HFFc6 (cell line): Measurements from ENCODE around the gene ELF1. TPM values are rescaled to one million over a fixed set of nuclear protein-coding genes. Genes with fewer than 3 reads are reported as not detected.

Experiments
- DNase-seq: peaks from one replicate; pipeline ENCODE4 v3.0.0-alpha.2; 2018
- H3K27ac Mint-ChIP-seq: 2 replicates; pipeline ENCODE4 v1.8.0; 2020; ENCODE audit warnings: mild to moderate bottlenecking, mixed read lengths
- H3K27me3 Mint-ChIP-seq: 2 replicates; pipeline ENCODE4 v1.8.0; 2021; ENCODE audit warnings: mild to moderate bottlenecking, moderate library complexity, mixed read lengths; ENCODE audit not compliant: insufficient read depth
- H3K36me3 Mint-ChIP-seq: 2 replicates; pipeline ENCODE4 v1.8.0; 2021; ENCODE audit warnings: low read depth, mixed read lengths
- H3K4me1 Mint-ChIP-seq: 2 replicates; pipeline ENCODE4 v1.8.0; 2020; ENCODE audit warnings: low read depth, mixed read lengths
- H3K4me3 Mint-ChIP-seq: 2 replicates; pipeline ENCODE4 v1.8.0; 2020; ENCODE audit warnings: mild to moderate bottlenecking, moderate library complexity, mixed read lengths
- H3K9me3 Mint-ChIP-seq: 2 replicates; pipeline ENCODE4 v1.8.0; 2020; ENCODE audit warnings: mild to moderate bottlenecking, mixed read lengths
- total RNA-seq, 6 experiments: library from RNA; stranded (reverse); fragmentation: NEBNext Ultra II Directional; extraction: Animal tissue kit (Norgen Biotek cat#: 25700); gene quantifications; 2 replicates in 1 of 6; 3 replicates in 5 of 6; pipeline ENCODE4 v1.2.3, GENCODE V29; 2021
- TF ChIP-seq, protein P1 (sequence below): fragments of 200-600 bp; sonication (generic); IDR thresholded peaks from 2 replicates; pipeline ENCODE4 v1.5.0; 2021; ENCODE audit warnings: antibody characterized with exemption, mild to moderate bottlenecking

ELF1 gene
- total RNA-seq, 6 experiments from 2014 or later = 25.5 to 37.7 (median 33.4) TPM

DNA sequence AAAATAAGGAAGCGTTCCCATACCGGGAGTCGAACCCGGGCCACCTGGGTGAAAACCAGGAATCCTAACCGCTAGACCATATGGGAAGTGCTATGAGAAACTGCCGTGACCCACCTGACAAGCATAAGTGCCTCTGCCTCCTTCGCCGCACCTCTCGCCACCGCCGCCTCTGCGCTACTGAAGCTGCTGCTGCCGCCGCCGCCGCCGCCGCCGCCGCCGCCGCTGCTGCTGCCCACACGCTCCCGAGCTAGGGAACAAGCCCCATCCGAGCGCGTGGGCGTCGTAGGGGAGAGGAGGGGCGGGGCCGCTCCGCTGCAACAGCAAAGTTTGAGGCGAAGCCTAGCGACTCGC lies 41.6 kb upstream of the ELF1 start:
- H3K27ac Mint-ChIP-seq = peak overlapping the region; percentile 87
- peak overlapping the region; percentile 89 for H3K4me3 Mint-ChIP-seq
- no peaks in the 10 kb centered on the region for H3K9me3 Mint-ChIP-seq
- H3K27me3 Mint-ChIP-seq = peaks cover 11% of the 10 kb centered on the region
- peaks cover 56% of the 10 kb centered on the region for H3K4me1 Mint-ChIP-seq
- TF ChIP-seq, protein P1, sequence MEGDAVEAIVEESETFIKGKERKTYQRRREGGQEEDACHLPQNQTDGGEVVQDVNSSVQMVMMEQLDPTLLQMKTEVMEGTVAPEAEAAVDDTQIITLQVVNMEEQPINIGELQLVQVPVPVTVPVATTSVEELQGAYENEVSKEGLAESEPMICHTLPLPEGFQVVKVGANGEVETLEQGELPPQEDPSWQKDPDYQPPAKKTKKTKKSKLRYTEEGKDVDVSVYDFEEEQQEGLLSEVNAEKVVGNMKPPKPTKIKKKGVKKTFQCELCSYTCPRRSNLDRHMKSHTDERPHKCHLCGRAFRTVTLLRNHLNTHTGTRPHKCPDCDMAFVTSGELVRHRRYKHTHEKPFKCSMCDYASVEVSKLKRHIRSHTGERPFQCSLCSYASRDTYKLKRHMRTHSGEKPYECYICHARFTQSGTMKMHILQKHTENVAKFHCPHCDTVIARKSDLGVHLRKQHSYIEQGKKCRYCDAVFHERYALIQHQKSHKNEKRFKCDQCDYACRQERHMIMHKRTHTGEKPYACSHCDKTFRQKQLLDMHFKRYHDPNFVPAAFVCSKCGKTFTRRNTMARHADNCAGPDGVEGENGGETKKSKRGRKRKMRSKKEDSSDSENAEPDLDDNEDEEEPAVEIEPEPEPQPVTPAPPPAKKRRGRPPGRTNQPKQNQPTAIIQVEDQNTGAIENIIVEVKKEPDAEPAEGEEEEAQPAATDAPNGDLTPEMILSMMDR = no peak
- H3K36me3 Mint-ChIP-seq = peaks cover 20% of the 10 kb centered on the region
- DNase-seq = peak; percentile 67

DNA sequence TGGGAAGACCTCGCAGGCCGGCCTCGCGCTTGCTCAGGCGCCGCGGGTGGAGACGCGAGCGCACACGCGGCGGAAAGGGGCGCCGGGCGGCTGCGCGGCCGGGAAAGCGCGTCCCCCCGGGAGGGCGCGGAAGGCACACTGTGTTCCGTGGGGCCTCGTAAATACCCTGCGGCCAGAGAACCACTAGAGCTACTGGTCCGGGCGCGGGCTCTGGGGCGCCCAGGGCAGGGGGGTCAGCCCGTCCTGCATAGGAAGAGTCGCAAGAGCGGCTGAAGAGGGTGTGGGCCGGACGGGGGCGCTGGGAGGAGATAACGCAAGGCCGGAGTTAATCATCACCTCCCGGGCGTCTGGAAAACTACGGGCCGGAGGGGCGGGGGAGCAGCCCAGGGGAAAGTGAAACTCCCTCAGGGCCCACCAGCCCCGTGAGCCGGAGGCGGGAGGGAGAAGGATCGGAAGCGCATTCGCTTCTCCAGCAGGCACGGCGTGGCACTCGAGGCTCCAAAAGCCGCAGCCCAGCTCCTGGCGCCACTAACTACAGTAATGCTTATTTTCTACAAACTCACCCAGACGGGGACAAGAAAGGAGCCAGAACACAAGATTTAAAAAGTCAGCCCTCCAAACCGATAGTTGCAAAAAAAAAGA lies 41.1 kb upstream of the ELF1 start:
- TF ChIP-seq, protein P1 = peak; percentile 68
- H3K4me1 Mint-ChIP-seq = peaks cover 55% of the 10 kb centered on the region
- peaks cover 20% of the 10 kb centered on the region for H3K36me3 Mint-ChIP-seq
- H3K27ac Mint-ChIP-seq = peak overlapping the region; percentile 87
- peak; percentile 86 for DNase-seq
- H3K27me3 Mint-ChIP-seq = peaks cover 11% of the 10 kb centered on the region
- no peaks in the 10 kb centered on the region for H3K9me3 Mint-ChIP-seq
- peak overlapping the region; percentile 89 for H3K4me3 Mint-ChIP-seq

DNA sequence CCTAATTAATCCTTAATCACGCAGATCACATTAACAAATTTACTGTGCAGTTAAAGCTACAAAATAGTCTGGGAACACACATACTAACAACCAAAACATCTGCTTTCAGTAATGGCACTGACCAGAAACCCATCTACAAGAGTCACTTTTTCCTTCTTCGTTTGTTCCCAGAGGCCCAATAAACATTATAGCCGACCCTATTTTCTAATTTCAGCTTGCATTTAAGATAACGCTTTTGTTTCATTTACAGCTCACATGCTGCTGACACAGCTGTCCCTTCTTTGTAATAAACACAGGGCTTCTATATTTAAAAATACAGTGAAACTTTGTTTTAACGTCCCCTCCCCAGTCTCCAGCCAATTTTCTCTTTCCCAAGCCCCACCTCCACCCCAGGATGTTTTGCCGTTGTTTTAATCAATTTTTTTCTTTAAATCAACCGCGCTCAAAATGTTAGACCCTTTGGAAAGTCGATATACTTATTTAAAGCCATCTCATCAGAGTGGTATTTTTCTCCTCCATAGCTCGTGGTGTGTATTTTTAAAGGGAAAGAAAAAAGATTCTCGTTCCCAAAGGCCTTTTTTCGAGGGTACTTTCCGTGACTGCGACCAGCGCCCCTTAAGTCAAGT lies 40.5 kb upstream of the ELF1 start:
- Mint-ChIP-seq H3K9me3 (no peaks in the 10 kb centered on the region), H3K27me3 (peaks cover 11% of the 10 kb centered on the region), H3K4me3 (peak overlapping the region; percentile 89), H3K4me1 (peaks cover 55% of the 10 kb centered on the region), H3K27ac (peak overlapping the region; percentile 87), H3K36me3 (peaks cover 20% of the 10 kb centered on the region)
- no peak for DNase-seq
- TF ChIP-seq, protein P1 = no peak

DNA sequence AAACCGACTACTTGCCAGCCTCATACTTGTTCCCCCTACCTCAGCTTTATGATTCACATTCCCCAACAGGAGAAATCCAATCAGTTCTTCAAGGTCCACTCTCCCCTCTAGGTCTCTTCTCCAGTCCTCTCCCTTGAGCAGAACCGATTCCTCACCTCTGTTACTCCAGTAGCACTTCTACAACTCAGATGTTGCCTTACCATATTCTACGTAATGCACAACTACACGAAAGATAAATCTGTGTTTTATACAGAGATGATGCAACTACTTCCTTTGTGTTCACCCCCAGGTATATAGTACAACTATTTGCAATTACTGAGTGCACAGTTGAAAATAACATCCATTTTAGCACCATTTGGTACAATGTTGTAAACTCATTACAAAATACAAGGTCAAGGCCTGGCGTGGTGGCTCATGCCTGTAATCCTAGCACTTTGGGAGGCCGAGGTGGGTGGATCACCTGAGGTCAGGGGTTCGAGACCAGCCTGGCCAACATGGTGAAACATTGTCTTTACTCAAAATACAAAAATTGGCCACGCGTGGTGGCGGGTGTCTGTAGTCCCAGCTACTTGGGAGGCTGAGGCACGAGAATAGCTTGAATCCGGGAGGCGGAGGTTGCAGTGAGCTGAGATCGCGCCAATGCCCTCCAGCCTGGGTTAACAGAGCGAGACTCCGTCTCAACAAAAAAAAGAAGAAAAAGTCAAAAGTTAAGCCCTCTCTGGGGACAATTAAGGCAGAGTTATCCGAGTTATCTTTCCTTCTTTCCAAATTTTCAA lies 39.4 kb upstream of the ELF1 start:
- Mint-ChIP-seq H3K27me3 (peaks cover 11% of the 10 kb centered on the region), H3K4me3 (peak overlapping the region; percentile 89), H3K27ac (peak overlapping the region; percentile 87), H3K36me3 (peaks cover 13% of the 10 kb centered on the region), H3K4me1 (peaks cover 55% of the 10 kb centered on the region), H3K9me3 (no peaks in the 10 kb centered on the region)
- TF ChIP-seq, protein P1 = no peak
- DNase-seq = no peak

DNA sequence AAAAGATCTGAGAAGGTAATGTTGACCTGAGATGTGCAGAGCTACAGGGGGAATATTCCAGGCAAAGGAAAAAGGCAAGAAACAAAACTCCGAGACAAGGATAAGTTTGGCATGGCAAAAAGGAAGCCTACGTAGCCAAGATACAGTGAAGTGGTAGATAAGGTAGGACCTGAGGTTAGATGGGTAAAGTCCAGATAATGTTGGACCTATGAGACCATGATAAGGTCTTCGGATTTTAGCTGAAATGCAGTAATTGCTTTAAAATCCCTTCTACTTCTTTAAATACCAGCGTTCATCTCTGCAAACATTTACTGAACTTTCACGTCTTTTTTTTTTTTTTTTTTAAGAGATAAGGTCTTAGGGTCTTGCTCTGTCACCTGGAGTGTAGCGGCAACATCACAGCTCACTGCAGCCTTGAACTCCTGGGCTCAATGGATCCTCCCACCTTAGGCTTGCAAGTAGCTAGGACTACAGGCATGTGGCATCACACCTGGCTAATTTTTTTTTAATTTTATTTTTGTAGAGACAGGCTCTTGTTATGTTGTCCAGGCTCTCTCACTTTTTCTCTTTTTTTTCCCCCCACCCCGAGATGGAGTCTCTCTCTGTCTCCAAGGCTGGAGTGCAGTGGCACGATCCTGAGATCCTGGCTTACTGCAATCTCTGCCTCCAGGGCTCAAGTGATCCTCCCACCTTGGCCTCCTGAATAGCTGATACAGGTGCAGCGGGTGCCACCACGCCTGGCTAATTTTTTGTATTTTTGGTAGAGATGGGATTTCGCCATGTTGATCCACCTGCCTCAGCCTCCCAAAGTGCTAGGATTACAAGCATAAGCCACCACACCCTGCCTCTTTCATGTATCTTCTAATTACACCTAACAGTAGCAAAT lies 38.0 kb upstream of the ELF1 start:
- H3K4me3 Mint-ChIP-seq = no peak overlapping the region
- peaks cover 59% of the 10 kb centered on the region for H3K4me1 Mint-ChIP-seq
- TF ChIP-seq, protein P1 = no peak

More for the DNA sequence above, 38.0 kb upstream of the ELF1 start:
- Mint-ChIP-seq H3K9me3 (no peaks in the 10 kb centered on the region), H3K27ac (no peak overlapping the region), H3K27me3 (peaks cover 11% of the 10 kb centered on the region), H3K36me3 (peaks cover 6% of the 10 kb centered on the region; the same call in 1 of the 2 replicates)
- no peak for DNase-seq
